Mesenchymal stem cell (in vitro differentiated cells and primary cell): ENCODE data around the gene LDB1.
A peak's percentile ranks its signal among the peaks of the same experiment; 100 is the strongest.

Experiments
- DNase-seq: peaks from one replicate; pipeline ENCODE4 v3.0.0-alpha.2; 2013
- H2AFZ ChIP-seq: one replicate; pipeline ENCODE4 v1.6.1; 2013; ENCODE audit warnings: low read depth, mild to moderate bottlenecking, control low read depth, inconsistent platforms, low read length, moderate library complexity
- H2AK5ac ChIP-seq: 2 replicates; pipeline ENCODE4 v1.6.1; 2013; ENCODE audit warnings: low read length, moderate library complexity, mild to moderate bottlenecking, inconsistent platforms; ENCODE audit not compliant: severe bottlenecking
- H2BK120ac ChIP-seq: one replicate; pipeline ENCODE4 v1.6.1; 2013; ENCODE audit warnings: low read depth, mild to moderate bottlenecking, inconsistent platforms, low read length, moderate library complexity
- H2BK12ac ChIP-seq, 2 experiments: one replicate each; pipeline ENCODE4 v1.6.1; 2013; ENCODE audit warnings: inconsistent platforms in 2 of 2, low read length in 2 of 2, mild to moderate bottlenecking in 2 of 2, moderate library complexity in 2 of 2, control low read depth in 1 of 2
- H2BK15ac ChIP-seq: one replicate; pipeline ENCODE4 v1.6.1; 2013; ENCODE audit warnings: mild to moderate bottlenecking, low read depth, inconsistent platforms; ENCODE audit not compliant: poor library complexity, severe bottlenecking
- H2BK5ac ChIP-seq: 2 replicates; pipeline ENCODE4 v1.6.1; 2013; ENCODE audit warnings: low read depth, mild to moderate bottlenecking, low read length, control low read depth, inconsistent platforms; ENCODE audit not compliant: poor library complexity, severe bottlenecking
- H3K14ac ChIP-seq, 2 experiments: one replicate each; pipeline ENCODE4 v1.6.1; 2013; ENCODE audit warnings: inconsistent platforms in 2 of 2, low read length in 2 of 2, control low read depth in 1 of 2, mild to moderate bottlenecking in 1 of 2, moderate library complexity in 1 of 2
- H3K18ac ChIP-seq, 2 experiments: one replicate each; pipeline ENCODE4 v1.6.1; 2013; ENCODE audit warnings: inconsistent platforms in 2 of 2, low read length in 2 of 2, control low read depth in 1 of 2, low read depth in 1 of 2, mild to moderate bottlenecking in 1 of 2
- H3K23ac ChIP-seq, 2 experiments: one replicate each; pipeline ENCODE4 v1.6.1; 2013; ENCODE audit warnings: inconsistent platforms in 2 of 2, low read length in 2 of 2, mild to moderate bottlenecking in 2 of 2, moderate library complexity in 2 of 2, control low read depth in 1 of 2
- H3K27ac ChIP-seq: 2 replicates; pipeline ENCODE4 v1.5.1; 2013; ENCODE audit warnings: mild to moderate bottlenecking, moderate library complexity, low read length, control low read depth, inconsistent platforms; ENCODE audit not compliant: poor library complexity, severe bottlenecking
- H3K27me3 ChIP-seq, 2 experiments: 2 replicates each; pipeline versions ENCODE4 v1.6.1 to v1.7.0; 2013; ENCODE audit warnings: low read length in 2 of 2, mild to moderate bottlenecking in 2 of 2, moderate library complexity in 2 of 2, control low read depth in 1 of 2, inconsistent platforms in 1 of 2; ENCODE audit not compliant: control insufficient read depth in 1 of 2, insufficient read depth in 1 of 2
- H3K36me3 ChIP-seq, 2 experiments: 2 replicates each; pipeline versions ENCODE4 v1.6.1 to v1.7.0; 2013; ENCODE audit warnings: low read length in 2 of 2, control low read depth in 1 of 2, inconsistent platforms in 1 of 2, low read depth in 1 of 2, mild to moderate bottlenecking in 1 of 2; ENCODE audit not compliant: insufficient read depth in 2 of 2, control insufficient read depth in 1 of 2
- H3K4ac ChIP-seq, 2 experiments: one replicate each; pipeline ENCODE4 v1.6.1; 2013; ENCODE audit warnings: inconsistent platforms in 2 of 2, low read length in 2 of 2, mild to moderate bottlenecking in 2 of 2, moderate library complexity in 2 of 2, control low read depth in 1 of 2, low read depth in 1 of 2
- H3K4me1 ChIP-seq: 2 replicates; pipeline ENCODE4 v1.6.1; 2013; ENCODE audit warnings: low read depth, low read length, control low read depth; ENCODE audit not compliant: control insufficient read depth, insufficient read depth
- H3K4me2 ChIP-seq: 2 replicates; pipeline ENCODE4 v1.6.1; 2013; ENCODE audit warnings: low read length, mild to moderate bottlenecking, inconsistent platforms; ENCODE audit not compliant: poor library complexity, severe bottlenecking
- H3K4me3 ChIP-seq, 2 experiments: 2 replicates each; pipeline versions ENCODE4 v1.5.1 to v1.7.0; 2013; ENCODE audit warnings: low read length in 2 of 2, mild to moderate bottlenecking in 2 of 2, control low read depth in 1 of 2, low read depth in 1 of 2; ENCODE audit not compliant: insufficient read depth in 1 of 2
- H3K79me1 ChIP-seq: replicated peaks from 2 replicates; pipeline ENCODE4 v1.6.1; 2013; ENCODE audit warnings: mild to moderate bottlenecking, control low read depth, low read length, inconsistent platforms; ENCODE audit not compliant: poor library complexity, severe bottlenecking
- H3K9ac ChIP-seq: 2 replicates; pipeline ENCODE4 v1.7.0; 2013; ENCODE audit warnings: mild to moderate bottlenecking, low read length, moderate library complexity
- H3K9me3 ChIP-seq: 2 replicates; pipeline ENCODE4 v1.7.0; 2013; ENCODE audit warnings: mild to moderate bottlenecking, low read length; ENCODE audit not compliant: control insufficient read depth
- H4K8ac ChIP-seq: one replicate; pipeline ENCODE4 v1.6.1; 2013; ENCODE audit warnings: inconsistent platforms, mild to moderate bottlenecking, low read length, moderate library complexity
- H4K91ac ChIP-seq: one replicate; pipeline ENCODE4 v1.6.1; 2013; ENCODE audit warnings: mild to moderate bottlenecking, low read length, inconsistent platforms
- WGBS: methylation state at CpG from one replicate; pipeline ENCODE4 v1.1.7; 2013; ENCODE audit warnings: mixed read lengths; 5-methylcytosine and 5-hydroxymethylcytosine counted together

The LDB1 gene

GRCh38 chr10:102086196-102086595 is 34.0 kb downstream of the LDB1 start:
- Histone ChIP-seq H3K4me3 (no peak overlapping the region), H4K91ac (no peak overlapping the region), H2BK15ac (no peak overlapping the region), H3K4me1 (no peaks in the 10 kb centered on the region), H3K27ac (no peak overlapping the region), H3K9ac (no peak overlapping the region), H2BK12ac (no peak overlapping the region), H2BK120ac (no peak overlapping the region), H3K14ac (no peak overlapping the region), H3K27me3 (no peaks in the 10 kb centered on the region), H3K4ac (no peak overlapping the region), H3K79me1 (no peaks in the 10 kb centered on the region), H3K23ac (no peak overlapping the region), H3K36me3 (no peaks in the 10 kb centered on the region), H4K8ac (no peak overlapping the region), H3K9me3 (no peaks in the 10 kb centered on the region), H3K18ac (no peak overlapping the region), H3K4me2 (no peak overlapping the region), H2BK5ac (no peak overlapping the region), H2AK5ac (no peak overlapping the region), H2AFZ (no peak overlapping the region)
- no peak for DNase-seq
- WGBS: 100% methylated on average over 4 of the region's 8 CpGs

- Histone ChIP-seq H3K18ac (no peak overlapping the region), H2BK5ac (no peak overlapping the region), H3K14ac (no peak overlapping the region), H4K8ac (no peak overlapping the region), H2BK120ac (no peak overlapping the region), H3K9ac (no peak overlapping the region), H2BK15ac (no peak overlapping the region), H3K27me3 (peaks cover 0 to 3% of the 10 kb centered on the region in 2 experiments), H3K4me3 (no peak overlapping the region), H3K79me1 (no peaks in the 10 kb centered on the region), H3K4me2 (no peak overlapping the region), H3K36me3 (no peaks in the 10 kb centered on the region), H3K4me1 (no peaks in the 10 kb centered on the region), H2AK5ac (no peak overlapping the region), H4K91ac (no peak overlapping the region), H3K27ac (no peak overlapping the region), H2AFZ (no peak overlapping the region), H3K23ac (no peak overlapping the region), H2BK12ac (no peak overlapping the region), H3K4ac (no peak overlapping the region), H3K9me3 (no peaks in the 10 kb centered on the region)
- DNase-seq: no peak
- 100% methylated on average over 3 of the region's 3 CpGs for WGBS
Observed at GRCh38 chr10:102085336-102085735, 34.8 kb downstream of the LDB1 start.

- no peak overlapping the region for H2BK5ac ChIP-seq
- no peaks in the 10 kb centered on the region for H3K4me1 ChIP-seq
- H4K91ac ChIP-seq: no peak overlapping the region
- no peak overlapping the region for H4K8ac ChIP-seq
- no peak overlapping the region for H3K14ac ChIP-seq
- H3K9ac ChIP-seq: no peak overlapping the region
- H3K23ac ChIP-seq: no peak overlapping the region
- no peak overlapping the region for H3K18ac ChIP-seq
- H3K27ac ChIP-seq: no peak overlapping the region
- no peaks in the 10 kb centered on the region for H3K79me1 ChIP-seq
- no peaks in the 10 kb centered on the region for H3K9me3 ChIP-seq
- no peak overlapping the region for H3K4me3 ChIP-seq
- no peak overlapping the region for H2BK15ac ChIP-seq
- H2AFZ ChIP-seq: no peak overlapping the region
- H3K36me3 ChIP-seq: no peaks in the 10 kb centered on the region
- H3K4me2 ChIP-seq: no peak overlapping the region
- 80% methylated on average over 1 of the region's 3 CpGs for WGBS
- H3K4ac ChIP-seq: no peak overlapping the region
- H2BK120ac ChIP-seq: no peak overlapping the region
- H2BK12ac ChIP-seq: no peak overlapping the region
- no peak for DNase-seq
- no peak overlapping the region for H2AK5ac ChIP-seq
- H3K27me3 ChIP-seq: peaks cover 2 to 5% of the 10 kb centered on the region in 2 experiments
Observed at GRCh38 chr10:102083541-102083940, 36.6 kb downstream of the LDB1 start.

GRCh38 chr10:102072673-102073527 is 47.3 kb downstream of the LDB1 start:
- H2AFZ ChIP-seq: no peak overlapping the region
- H3K9ac ChIP-seq: no peak overlapping the region
- H3K4me3 ChIP-seq: no peak overlapping the region
- H3K36me3 ChIP-seq: peaks cover 17 to 23% of the 10 kb centered on the region in 2 experiments
- DNase-seq: peak; percentile 77
- no peak overlapping the region for H3K23ac ChIP-seq
- no peak overlapping the region for H3K4ac ChIP-seq
- no peaks in the 10 kb centered on the region for H3K9me3 ChIP-seq
- no peak overlapping the region for H2BK120ac ChIP-seq
- H2BK12ac ChIP-seq: no peak overlapping the region
- WGBS: 88% methylated on average over 3 of the region's 4 CpGs
- H3K27ac ChIP-seq: no peak overlapping the region
- no peak overlapping the region for H3K4me2 ChIP-seq
- no peak overlapping the region for H4K8ac ChIP-seq
- peaks cover 21% of the 10 kb centered on the region for H3K79me1 ChIP-seq
- no peaks in the 10 kb centered on the region for H3K4me1 ChIP-seq
- H4K91ac ChIP-seq: no peak overlapping the region
- no peak overlapping the region for H3K14ac ChIP-seq
- no peaks in the 10 kb centered on the region for H3K27me3 ChIP-seq
- H3K18ac ChIP-seq: no peak overlapping the region
- H2BK5ac ChIP-seq: no peak overlapping the region
- no peak overlapping the region for H2AK5ac ChIP-seq
- no peak overlapping the region for H2BK15ac ChIP-seq
